H1 (cell line): ENCODE measurements around the gene TRPM6. TPM values are rescaled to one million over a fixed set of nuclear protein-coding genes. Genes with fewer than 3 reads are reported as not detected.

Source experiments
- BRCA1 ChIP-seq: IDR thresholded peaks from 2 replicates; pipeline ENCODE4 v1.6.1; 2012; ENCODE audit warnings: low read depth, low read length, improper control_type of control experiment
- CHD7 ChIP-seq: fragments of 300-600 bp; sonication (generic); IDR thresholded peaks from 2 replicates; pipeline ENCODE4 v1.7.1; 2012; ENCODE audit warnings: low read length, moderate library complexity, mild to moderate bottlenecking, inconsistent platforms; ENCODE audit not compliant: insufficient replicate concordance
- SP4 ChIP-seq: IDR thresholded peaks from 2 replicates; pipeline ENCODE4 v1.6.1; 2012; ENCODE audit warnings: low read length, inconsistent platforms
- polyA plus RNA-seq, 7 experiments: library from polyadenylated mRNA; depleted of rRNA in 3 of 7; stranded (reverse) in 5 of 7; unstranded in 2 of 7; fragments of >200 nt in 5 of 7; fragments of 200-250 nt in 2 of 7; gene quantifications; 1 replicate in 5 of 7; 2 replicates in 1 of 7; 4 replicates in 1 of 7; pipeline versions ENCODE4 v1.2.1 to v1.2.3, GENCODE V29; 2011 to 2013; ENCODE audit warnings: missing spikeins in 2 of 7, mixed read lengths in 2 of 7
- total RNA-seq: library from RNA; stranded (reverse); fragmentation: NEBNext Ultra II Directional; extraction: Animal tissue kit (Norgen Biotek cat#: 25700); gene quantifications from 2 replicates; pipeline ENCODE4 v1.2.1, GENCODE V29; 2021

Gene TRPM6
- total and polyA plus RNA-seq, 2 of the 8 experiments (the other 6 are each of a cell fraction or from before 2014, with no cell fraction given), result 0.45 to 1.5 TPM

GRCh38 chr9:74874220-74874619 is 13.5 kb downstream of the TRPM6 start (continued):
- no peak for TF ChIP-seq CHD7
- no peak for TF ChIP-seq BRCA1
- no peak for TF ChIP-seq SP4
- TF ChIP-seq, all 59 proteins: peak for 0
